ENCODE measurements around the gene NBAS.

NBAS gene

GRCh38 chr2:15364561-15364960 lies 196.6 kb downstream of the NBAS start:
- no peaks in the 10 kb centered on the region for H3K36me3 ChIP-seq (ENCODE audit: control insufficient read depth in 2 of 2, insufficient read depth in 1 of 2, low read length in 2 of 2)
- no peaks in the 10 kb centered on the region for H3K9me3 ChIP-seq (ENCODE audit: control insufficient read depth, insufficient read depth, low read depth, low read length)
- no peaks in the 10 kb centered on the region for H3K4me1 ChIP-seq (ENCODE audit: control insufficient read depth, insufficient read depth, low read length)
- POLR2A ChIA-PET = no interaction called here
- H3K4me3 ChIP-seq (ENCODE audit: low read depth, low read length) = no peak overlapping the region
- no peak overlapping the region for H3K27ac ChIP-seq (ENCODE audit: extremely low read depth, low read depth, low read length)
- TF ChIP-seq ZNF707 (tag by site-specific recombination; IDR thresholded peaks at IDR 0.05) (no peak), ZNF48 (tag by site-specific recombination; IDR thresholded peaks at IDR 0.05) (no peak), ZBTB7A (tag by site-specific recombination; IDR thresholded peaks at IDR 0.05; ENCODE audit: low read depth) (no peak), ZFHX2 (tag by site-specific recombination; conservative IDR thresholded peaks at IDR 0.05) (no peak), ZNF449 (tag by site-specific recombination; IDR thresholded peaks at IDR 0.05) (no peak), AEBP2 (tag by site-specific recombination; IDR thresholded peaks at IDR 0.05; ENCODE audit: borderline replicate concordance) (no peak), BCL11A (tag by site-specific recombination; IDR thresholded peaks at IDR 0.05; ENCODE audit: low read depth) (no peak)
- CTCF ChIA-PET = interaction anchor here (0.7 kb wide), 1 partner anchor 301 kb away, joined by 5 read pairs; no protein-coding TSS in a partner anchor

- no peaks in the 10 kb centered on the region for H3K4me1 ChIP-seq (ENCODE audit: control insufficient read depth, insufficient read depth, low read length)
- H3K9me3 ChIP-seq (ENCODE audit: control insufficient read depth, insufficient read depth, low read depth, low read length) = no peaks in the 10 kb centered on the region
- no peak overlapping the region for H3K27ac ChIP-seq (ENCODE audit: extremely low read depth, low read depth, low read length)
- ChIA-PET POLR2A (no interaction called here), CTCF (interaction anchor here (0.7 kb wide), 1 partner anchor 300 kb away, joined by 5 read pairs; no protein-coding TSS in a partner anchor)
- no peaks in the 10 kb centered on the region for H3K36me3 ChIP-seq (ENCODE audit: control insufficient read depth in 2 of 2, insufficient read depth in 1 of 2, low read length in 2 of 2)
- no peak for TF ChIP-seq ZFHX2 (tag by site-specific recombination; conservative IDR thresholded peaks at IDR 0.05)
- no peak for TF ChIP-seq ZNF830 (tag by site-specific recombination; IDR thresholded peaks at IDR 0.05; ENCODE audit: low read depth)
- TF ChIP-seq BCL6B (tag by site-specific recombination; IDR thresholded peaks at IDR 0.05) = no peak
- TF ChIP-seq ZNF292 (tag by site-specific recombination; IDR thresholded peaks at IDR 0.05; ENCODE audit: borderline replicate concordance, low read depth) = no peak
- TF ChIP-seq EGR2 (tag by site-specific recombination; IDR thresholded peaks at IDR 0.05; ENCODE audit: low read depth) = no peak
- TF ChIP-seq INSM2 (tag by site-specific recombination; IDR thresholded peaks at IDR 0.05) = no peak
- TF ChIP-seq REPIN1 (tag by site-specific recombination; IDR thresholded peaks at IDR 0.05; ENCODE audit: low read depth) = no peak
- TF ChIP-seq ZNF146 (tag by site-specific recombination; IDR thresholded peaks at IDR 0.05) = no peak
- TF ChIP-seq ZBTB11 (tag by site-specific recombination; conservative IDR thresholded peaks at IDR 0.05; ENCODE audit: low read depth) = no peak
- TF ChIP-seq TSHZ1 (tag by site-specific recombination; IDR thresholded peaks at IDR 0.05; ENCODE audit: borderline replicate concordance) = no peak
- TF ChIP-seq KLF1 (tag by site-specific recombination; IDR thresholded peaks at IDR 0.05) = no peak
- H3K4me3 ChIP-seq (ENCODE audit: low read depth, low read length) = no peak overlapping the region
Observed at GRCh38 chr2:15363734-15364133, 197.4 kb downstream of the NBAS start.
